CD14-positive monocyte (primary cell): ENCODE data around the gene NKX1-2. TPM values are rescaled to one million over a fixed set of nuclear protein-coding genes. Genes with fewer than 3 reads are reported as not detected.

Experiments
- DNase-seq, 3 donors: peaks; one replicate each; pipeline ENCODE4 v3.0.0-alpha.2; 2011 to 2022
- H2AFZ ChIP-seq: 2 replicates; pipeline ENCODE4 v1.6.0; 2012; ENCODE audit warnings: mild to moderate bottlenecking, low read depth, low read length, inconsistent platforms; ENCODE audit not compliant: insufficient read depth, poor library complexity, severe bottlenecking
- H3K27ac ChIP-seq, 2 donors: 1 replicate in 1 of 2; 2 replicates in 1 of 2; pipeline ENCODE4 v1.5.1; 2012 to 2013; ENCODE audit warnings: low read length in 2 of 2, control low read depth in 1 of 2, inconsistent platforms in 1 of 2, low read depth in 1 of 2, mild to moderate bottlenecking in 1 of 2
- H3K27me3 ChIP-seq, 2 donors: one replicate each; pipeline versions ENCODE4 v1.6.0 to v1.6.1; 2011 to 2013; ENCODE audit warnings: low read length in 2 of 2; ENCODE audit not compliant: control insufficient read depth in 2 of 2, insufficient read depth in 2 of 2
- H3K36me3 ChIP-seq, 2 donors: replicated peaks in 1 of 2; 1 replicate in 1 of 2; 2 replicates in 1 of 2; pipeline versions ENCODE4 v1.5.1 to v1.6.1; 2012 to 2013; ENCODE audit warnings: low read length in 2 of 2, control low read depth in 1 of 2, inconsistent platforms in 1 of 2, mild to moderate bottlenecking in 1 of 2; ENCODE audit not compliant: insufficient read depth in 2 of 2, control insufficient read depth in 1 of 2
- H3K4me1 ChIP-seq, 2 donors: 1 replicate in 1 of 2; 2 replicates in 1 of 2; pipeline versions ENCODE4 v1.5.1 to v1.6.1; 2012 to 2013; ENCODE audit warnings: low read length in 2 of 2, control low read depth in 1 of 2, inconsistent platforms in 1 of 2, mild to moderate bottlenecking in 1 of 2, moderate library complexity in 1 of 2; ENCODE audit not compliant: insufficient read depth in 2 of 2, control insufficient read depth in 1 of 2
- H3K4me2 ChIP-seq: replicated peaks from 2 replicates; pipeline ENCODE3; 2012; ENCODE audit warnings: low read length, moderate library complexity, mild to moderate bottlenecking; ENCODE audit not compliant: poor library complexity, severe bottlenecking; ENCODE audit errors: extremely low read depth
- H3K4me3 ChIP-seq, 3 experiments: fragments of 200-600 bp in 1 of 3; sonication (generic) in 1 of 3; replicated peaks in 1 of 3; 1 replicate in 2 of 3; 2 replicates in 1 of 3; pipeline ENCODE4 v1.5.1; 2011 to 2013; ENCODE audit warnings: low read length in 3 of 3, mild to moderate bottlenecking in 3 of 3, control low read depth in 2 of 3, low read depth in 2 of 3, inconsistent platforms in 1 of 3, moderate library complexity in 1 of 3
- H3K79me2 ChIP-seq: 2 replicates; pipeline ENCODE4 v1.6.0; 2012; ENCODE audit warnings: mild to moderate bottlenecking, control low read depth, inconsistent platforms, low read length, moderate library complexity; ENCODE audit not compliant: insufficient read depth
- H3K9ac ChIP-seq: 2 replicates; pipeline ENCODE4 v1.6.0; 2017; ENCODE audit warnings: low read length, mild to moderate bottlenecking; ENCODE audit not compliant: insufficient read depth, poor library complexity, severe bottlenecking
- H3K9me3 ChIP-seq, 2 donors: replicated peaks in 1 of 2; 1 replicate in 1 of 2; 2 replicates in 1 of 2; pipeline versions ENCODE4 v1.5.1 to v1.6.1; 2012 to 2013; ENCODE audit warnings: low read length in 2 of 2, control low read depth in 1 of 2; ENCODE audit not compliant: control insufficient read depth in 1 of 2, insufficient read depth in 1 of 2
- H4K20me1 ChIP-seq: 2 replicates; pipeline ENCODE4 v1.6.0; 2012; ENCODE audit warnings: mild to moderate bottlenecking, low read length, control low read depth, moderate library complexity; ENCODE audit not compliant: insufficient read depth
- H3K27ac Mint-ChIP-seq, 7 donors: one replicate each; pipeline ENCODE4 v1.8.0; 2020; ENCODE audit warnings: mild to moderate bottlenecking in 7 of 7, mixed read lengths in 7 of 7, moderate library complexity in 6 of 7, inconsistent platforms in 2 of 7
- H3K27me3 Mint-ChIP-seq, 3 donors: one replicate each; pipeline ENCODE4 v1.8.0; 2021 to 2022; ENCODE audit warnings: low read depth in 3 of 3, mild to moderate bottlenecking in 3 of 3, mixed read lengths in 3 of 3, moderate library complexity in 3 of 3, inconsistent platforms in 1 of 3
- H3K36me3 Mint-ChIP-seq, 2 donors: one replicate each; pipeline ENCODE4 v1.8.0; 2020; ENCODE audit warnings: mixed read lengths in 2 of 2, inconsistent platforms in 1 of 2, mild to moderate bottlenecking in 1 of 2
- H3K4me1 Mint-ChIP-seq: one replicate; pipeline ENCODE4 v1.8.0; 2020; ENCODE audit warnings: mild to moderate bottlenecking, mixed read lengths
- H3K4me3 Mint-ChIP-seq, 2 donors: one replicate each; pipeline ENCODE4 v1.8.0; 2020; ENCODE audit warnings: mild to moderate bottlenecking in 2 of 2, mixed read lengths in 2 of 2, moderate library complexity in 1 of 2
- H3K9me3 Mint-ChIP-seq, 7 donors: one replicate each; pipeline ENCODE4 v1.8.0; 2020 to 2022; ENCODE audit warnings: mixed read lengths in 7 of 7, mild to moderate bottlenecking in 6 of 7, moderate library complexity in 6 of 7, inconsistent platforms in 2 of 7
- WGBS: methylation state at CpG from one replicate; pipeline ENCODE4 v1.1.5; 2013; ENCODE audit warnings: missing lambda C conversion rate; ENCODE audit not compliant: insufficient coverage; 5-methylcytosine and 5-hydroxymethylcytosine counted together
- intact Hi-C, 2 donors: fragments of 100-400 bp; cut with micrococcal nuclease; formaldehyde crosslinking; loops; one replicate each; pipeline versions ENCODE4 v1.15.0 to v1.15.1; 2023
- polyA plus RNA-seq, 3 donors: library from polyadenylated mRNA; depleted of rRNA in 1 of 3; unstranded in 2 of 3; stranded (reverse) in 1 of 3; fragments of 300-500 nt in 2 of 3; fragments of >200 nt in 1 of 3; fragmentation: Illumina TruSeq in 2 of 3; gene quantifications; 1 replicate in 2 of 3; 2 replicates in 1 of 3; pipeline ENCODE4 v1.2.3, GENCODE V29; 2012 to 2021
- TF ChIP-seq, protein P1 (sequence below): fragments of 200-600 bp; IDR thresholded peaks from one replicate; pipeline ENCODE4 v1.8.0; 2022; ENCODE audit warnings: antibody characterized with exemption, mild to moderate bottlenecking

Gene NKX1-2
- polyA plus RNA-seq, 3 donors: not detected

DNA sequence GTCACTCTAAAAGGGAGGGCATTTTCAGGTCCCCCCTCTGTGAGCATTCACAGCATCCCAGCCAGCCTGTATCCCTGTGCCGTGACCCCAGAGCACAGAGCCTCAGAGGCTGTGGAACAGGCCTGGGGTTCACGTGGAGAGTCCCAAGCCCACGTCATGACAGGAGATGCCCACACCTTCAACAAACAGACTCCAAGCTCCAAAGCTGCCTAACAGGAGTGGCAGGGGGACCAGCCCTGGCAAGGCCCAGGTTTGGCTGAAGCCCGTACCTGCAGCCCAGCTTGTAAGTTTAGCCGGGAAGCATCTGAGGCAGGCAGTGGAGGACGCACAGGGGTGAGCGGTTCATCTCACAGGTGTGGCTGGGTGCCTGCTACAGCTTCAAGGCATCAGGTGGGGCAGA is 45.3 kb upstream of the NKX1-2 start:
- no peaks in the 10 kb centered on the region for H3K9me3 Mint-ChIP-seq
- Histone ChIP-seq H3K4me2 (no peak overlapping the region), H3K36me3 (peaks cover 0 to 3% of the 10 kb centered on the region in 2 donors), H3K9me3 (no peaks in the 10 kb centered on the region), H3K9ac (no peak overlapping the region), H3K27ac (no peak overlapping the region), H3K79me2 (no peaks in the 10 kb centered on the region), H4K20me1 (no peaks in the 10 kb centered on the region), H3K4me1 (peaks cover 12 to 17% of the 10 kb centered on the region in 2 donors), H2AFZ (no peak overlapping the region), H3K27me3 (no peaks in the 10 kb centered on the region), H3K4me3 (no peak overlapping the region)
- no peak overlapping the region for H3K4me3 Mint-ChIP-seq
- no peak overlapping the region for H3K27ac Mint-ChIP-seq
- 93% methylated on average over 7 of the region's 7 CpGs for WGBS
- peaks cover 19% of the 10 kb centered on the region for H3K4me1 Mint-ChIP-seq
- intact Hi-C loops: no loop called here
- peaks cover 0 to 2% (median 0%) of the 10 kb centered on the region in 3 donors for H3K27me3 Mint-ChIP-seq
- TF ChIP-seq, protein P1, sequence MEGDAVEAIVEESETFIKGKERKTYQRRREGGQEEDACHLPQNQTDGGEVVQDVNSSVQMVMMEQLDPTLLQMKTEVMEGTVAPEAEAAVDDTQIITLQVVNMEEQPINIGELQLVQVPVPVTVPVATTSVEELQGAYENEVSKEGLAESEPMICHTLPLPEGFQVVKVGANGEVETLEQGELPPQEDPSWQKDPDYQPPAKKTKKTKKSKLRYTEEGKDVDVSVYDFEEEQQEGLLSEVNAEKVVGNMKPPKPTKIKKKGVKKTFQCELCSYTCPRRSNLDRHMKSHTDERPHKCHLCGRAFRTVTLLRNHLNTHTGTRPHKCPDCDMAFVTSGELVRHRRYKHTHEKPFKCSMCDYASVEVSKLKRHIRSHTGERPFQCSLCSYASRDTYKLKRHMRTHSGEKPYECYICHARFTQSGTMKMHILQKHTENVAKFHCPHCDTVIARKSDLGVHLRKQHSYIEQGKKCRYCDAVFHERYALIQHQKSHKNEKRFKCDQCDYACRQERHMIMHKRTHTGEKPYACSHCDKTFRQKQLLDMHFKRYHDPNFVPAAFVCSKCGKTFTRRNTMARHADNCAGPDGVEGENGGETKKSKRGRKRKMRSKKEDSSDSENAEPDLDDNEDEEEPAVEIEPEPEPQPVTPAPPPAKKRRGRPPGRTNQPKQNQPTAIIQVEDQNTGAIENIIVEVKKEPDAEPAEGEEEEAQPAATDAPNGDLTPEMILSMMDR: no peak
- peaks cover 20 to 26% of the 10 kb centered on the region in 2 donors for H3K36me3 Mint-ChIP-seq
- DNase-seq: no peak

DNA sequence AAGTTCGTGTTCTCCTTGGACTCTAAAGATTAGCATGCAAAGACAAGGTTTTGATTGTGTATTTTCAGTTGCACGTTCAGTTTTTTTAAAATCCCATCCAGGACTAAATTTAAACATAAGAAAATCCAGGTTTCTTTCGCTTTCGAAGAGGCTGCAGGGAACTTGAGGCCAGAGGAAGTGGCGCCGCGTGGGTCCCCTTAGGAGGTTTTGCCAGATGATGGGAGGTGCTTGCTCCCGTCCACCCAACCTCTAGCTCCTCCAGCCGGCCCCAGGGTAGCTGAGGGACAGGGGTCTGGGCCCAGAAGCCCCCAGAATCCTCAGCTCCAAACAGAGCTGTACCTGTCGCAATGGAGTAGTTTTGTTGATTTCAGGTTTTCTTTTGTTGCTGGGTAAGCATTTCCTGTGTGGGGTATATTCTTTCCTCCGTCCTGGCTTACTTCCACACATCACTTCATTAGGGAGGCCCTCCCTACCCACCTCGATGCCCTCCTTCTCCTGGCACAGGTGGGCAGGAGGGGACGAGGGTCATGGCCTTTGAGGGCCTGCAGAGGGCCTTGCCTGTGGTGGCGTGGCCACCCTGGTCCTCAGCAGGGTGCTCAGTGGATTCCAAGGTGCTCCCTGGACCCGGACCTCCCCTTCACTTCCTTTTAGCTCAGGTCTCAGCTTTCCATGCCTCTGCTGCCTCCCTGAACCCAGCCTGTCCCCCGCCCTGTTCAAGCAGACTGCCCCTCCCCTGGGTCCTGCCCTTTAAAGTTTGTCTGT is 44.4 kb upstream of the NKX1-2 start:
- H3K27ac Mint-ChIP-seq: peak overlapping the region; percentile 30 to 89 (median 66)
- peak overlapping the region; percentile 70 to 81 for H3K4me3 Mint-ChIP-seq
- Histone ChIP-seq H4K20me1 (no peaks in the 10 kb centered on the region), H3K4me2 (peak overlapping the region; percentile 71), H3K27ac (no peak overlapping the region), H3K4me1 (peaks cover 12 to 17% of the 10 kb centered on the region in 2 donors), H3K36me3 (peaks cover 0 to 5% of the 10 kb centered on the region in 2 donors), H3K9ac (no peak overlapping the region), H3K79me2 (no peaks in the 10 kb centered on the region), H3K4me3 (peak overlapping the region; percentile 36 to 66 (median 38)), H3K27me3 (no peaks in the 10 kb centered on the region), H3K9me3 (no peaks in the 10 kb centered on the region), H2AFZ (peak overlapping the region; percentile 60)
- intact Hi-C loops: no loop called here
- WGBS: 77% methylated on average over 2 of the region's 16 CpGs
- H3K27me3 Mint-ChIP-seq: peaks cover 0 to 2% (median 0%) of the 10 kb centered on the region in 3 donors
- TF ChIP-seq, protein P1: no peak
- peaks cover 19% of the 10 kb centered on the region for H3K4me1 Mint-ChIP-seq
- DNase-seq: peak; percentile 11 to 40 (median 28)
- H3K36me3 Mint-ChIP-seq: peaks cover 19 to 25% of the 10 kb centered on the region in 2 donors
- H3K9me3 Mint-ChIP-seq: no peaks in the 10 kb centered on the region
